K562 (cell line): Measurements from ENCODE around the gene ASPRV1. TPM values are rescaled to one million over a fixed set of nuclear protein-coding genes. Genes with fewer than 3 reads are reported as not detected.

Experiments
- ATF7 ChIP-seq: fragments of 450-650 bp; IDR thresholded peaks from 2 replicates; pipeline ENCODE4 v1.7.1; 2014; ENCODE audit warnings: mild to moderate bottlenecking, moderate library complexity
- CBFA2T3 ChIP-seq: fragments of 450-650 bp; IDR thresholded peaks from 2 replicates; pipeline ENCODE4 v1.6.1; 2017
- CEBPB ChIP-seq: fragments of 450-650 bp; IDR thresholded peaks from 2 replicates; pipeline ENCODE4 v1.6.1; 2016; ENCODE audit warnings: missing genetic modification characterization, missing compliant biosample characterization
- CLOCK ChIP-seq: fragments of 250-450 bp; sonication (Bioruptor Pico); IDR thresholded peaks from 2 replicates; pipeline ENCODE4 v1.4.0; 2020; ENCODE audit warnings: mild to moderate bottlenecking, moderate library complexity, borderline replicate concordance
- DACH1 ChIP-seq: fragments of 450-650 bp; IDR thresholded peaks from 2 replicates; pipeline ENCODE4 v1.6.1; 2018; ENCODE audit not compliant: partially characterized antibody
- IRF2 ChIP-seq: sonication (generic); formaldehyde crosslinking; IDR thresholded peaks from 2 replicates; pipeline ENCODE4 v1.8.1; 2022; ENCODE audit warnings: mild to moderate bottlenecking, missing genetic modification reagents
- MNT ChIP-seq, 2 experiments: fragments of 450-650 bp; conservative IDR thresholded peaks; 2 replicates each; pipeline ENCODE4 v1.6.1; 2017; ENCODE audit warnings: mild to moderate bottlenecking in 2 of 2, moderate library complexity in 2 of 2
- PKNOX1 ChIP-seq: fragments of 450-650 bp; IDR thresholded peaks from 2 replicates; pipeline ENCODE4 v1.6.1; 2016
- RNF219 ChIP-seq: fragments of 250-450 bp; sonication (Bioruptor Pico); IDR thresholded peaks from 2 replicates; pipeline ENCODE4 v1.5.0; 2022; ENCODE audit warnings: mild to moderate bottlenecking
- SMARCC2 ChIP-seq: fragments of 450-650 bp; IDR thresholded peaks from 2 replicates; pipeline ENCODE4 v1.6.1; 2017; ENCODE audit warnings: antibody characterized with exemption, moderate library complexity, mild to moderate bottlenecking, low read depth
- SRSF3 ChIP-seq: fragments of 200-400 bp; formaldehyde crosslinking; IDR thresholded peaks from 2 replicates; pipeline ENCODE4 v1.6.1; 2016; ENCODE audit warnings: mild to moderate bottlenecking, low read length, moderate library complexity; ENCODE audit not compliant: insufficient read depth
- USF1 ChIP-seq: sonication (generic); formaldehyde crosslinking; IDR thresholded peaks from 2 replicates; pipeline ENCODE4 v1.9.0; 2022; ENCODE audit warnings: mild to moderate bottlenecking, missing genetic modification reagents
- ZBTB2 ChIP-seq: fragments of 450-650 bp; IDR thresholded peaks from 2 replicates; pipeline ENCODE4 v1.6.1; 2016; ENCODE audit warnings: antibody characterized with exemption
- ZNF121 ChIP-seq: sonication (generic); formaldehyde crosslinking; conservative IDR thresholded peaks from 2 replicates; pipeline ENCODE4 v1.8.0; 2022; ENCODE audit warnings: missing genetic modification reagents
- ZNF436 ChIP-seq: fragments of 250-450, 450-650 bp; sonication (Bioruptor Pico); formaldehyde crosslinking; IDR thresholded peaks from 2 replicates; pipeline ENCODE4 v1.7.0; 2020; ENCODE audit warnings: mild to moderate bottlenecking
- ZNF551 ChIP-seq: fragments of 250-450 bp; sonication (Bioruptor Pico); IDR thresholded peaks from 2 replicates; pipeline ENCODE4 v1.5.0; 2021; ENCODE audit warnings: mild to moderate bottlenecking, moderate library complexity
- polyA plus RNA-seq, 8 experiments: library from polyadenylated mRNA; depleted of rRNA in 4 of 8; stranded (reverse) in 5 of 8; unstranded in 3 of 8; fragments of >200 nt; fragmentation: Nextera tagmentation in 2 of 8; fragmentation: Illumina TruSeq in 1 of 8; extraction: Ambion mirVana in 2 of 8; extraction: Trizol in 1 of 8; gene quantifications; 2 replicates each; pipeline versions ENCODE4 v1.2.1 to v1.2.3, GENCODE V29; 2011 to 2014; ENCODE audit warnings: inconsistent platforms in 1 of 8, missing spikeins in 1 of 8
- total RNA-seq, 7 experiments: library from RNA; depleted of rRNA in 6 of 7; stranded (reverse); fragments of >200 nt in 6 of 7; fragmentation: Illumina TruSeq in 2 of 7; extraction: Trizol in 2 of 7; gene quantifications; 2 replicates each; pipeline versions ENCODE4 v1.2.1 to v1.2.3, GENCODE V29; 2011 to 2021; ENCODE audit warnings: low replicate concordance in 1 of 7

Gene ASPRV1
- total and polyA plus RNA-seq, 9 of the 15 experiments (the other 6 are each of a cell fraction or from before 2014, with no cell fraction given): 0.17 to 0.72 (median 0.47) TPM; not detected in 1

- TF ChIP-seq IRF2 (no peak), USF1 (CRISPR knock-in tag) (peak; percentile 86), MNT (conservative IDR thresholded peaks at IDR 0.05) (peak; percentile 86 to 91), ZBTB2 (peak; percentile 74), ATF7 (peak; percentile 67), CBFA2T3 (peak; percentile 74), SMARCC2 (no peak), PKNOX1 (no peak), ZNF436 (no peak), ZNF551 (CRISPR knock-in tag) (no peak), DACH1 (peak; percentile 69), CEBPB (tag) (peak; percentile 56; the same call in 1 of the 2 replicates), RNF219 (CRISPR knock-in tag) (0 out of 2 replicates have a peak, but pooled peaks have one; percentile 67), SRSF3 (no peak), CLOCK (peak; percentile 85; the same call in 1 of the 2 replicates), ZNF121 (no peak)
These were observed 14.5 kb upstream of the ASPRV1 start (continued) for GRCh38 chr2:69975853-69976462.
